Measurements from ENCODE around the gene DLGAP1.

- TF ChIP-seq NFIC (IDR thresholded peaks at IDR 0.05) (no peak), MAX (IDR thresholded peaks at IDR 0.05) (no peak), CREB1 (IDR thresholded peaks at IDR 0.05; ENCODE audit: low read depth) (no peak), YY1 (IDR thresholded peaks at IDR 0.05; ENCODE audit: low read depth) (no peak), EP300 (IDR thresholded peaks at IDR 0.05; ENCODE audit: borderline replicate concordance) (no peak), RAD21 (IDR thresholded peaks at IDR 0.05; ENCODE audit: low read depth) (no peak)
Observed at GRCh38 chr18:4146797-4147196, 308.3 kb downstream of the DLGAP1 start.

Data from Ishikawa (cell line).